H1 (cell line): ENCODE measurements around the gene SLC8A1. TPM values are rescaled to one million over a fixed set of nuclear protein-coding genes. Genes with fewer than 3 reads are reported as not detected.

ENCODE experiments used
- TAF1 ChIP-seq: IDR thresholded peaks from 2 replicates; pipeline ENCODE4 v1.6.1; 2011; ENCODE audit warnings: mild to moderate bottlenecking, low read depth, low read length
- polyA plus RNA-seq, 7 experiments: library from polyadenylated mRNA; depleted of rRNA in 3 of 7; stranded (reverse) in 5 of 7; unstranded in 2 of 7; fragments of >200 nt in 5 of 7; fragments of 200-250 nt in 2 of 7; gene quantifications; 1 replicate in 5 of 7; 2 replicates in 1 of 7; 4 replicates in 1 of 7; pipeline versions ENCODE4 v1.2.1 to v1.2.3, GENCODE V29; 2011 to 2013; ENCODE audit warnings: missing spikeins in 2 of 7, mixed read lengths in 2 of 7
- total RNA-seq: library from RNA; stranded (reverse); fragmentation: NEBNext Ultra II Directional; extraction: Animal tissue kit (Norgen Biotek cat#: 25700); gene quantifications from 2 replicates; pipeline ENCODE4 v1.2.1, GENCODE V29; 2021
- TF ChIP-seq, protein P1 (sequence below): fragments of 300-600 bp; sonication (generic); IDR thresholded peaks from 2 replicates; pipeline ENCODE4 v1.7.1; 2012; ENCODE audit warnings: low read length, moderate library complexity, mild to moderate bottlenecking, inconsistent platforms; ENCODE audit not compliant: insufficient replicate concordance

The SLC8A1 gene
- total and polyA plus RNA-seq, 2 of the 8 experiments (the other 6 are each of a cell fraction or from before 2014, with no cell fraction given), result 0.68 to 3.6 TPM

DNA sequence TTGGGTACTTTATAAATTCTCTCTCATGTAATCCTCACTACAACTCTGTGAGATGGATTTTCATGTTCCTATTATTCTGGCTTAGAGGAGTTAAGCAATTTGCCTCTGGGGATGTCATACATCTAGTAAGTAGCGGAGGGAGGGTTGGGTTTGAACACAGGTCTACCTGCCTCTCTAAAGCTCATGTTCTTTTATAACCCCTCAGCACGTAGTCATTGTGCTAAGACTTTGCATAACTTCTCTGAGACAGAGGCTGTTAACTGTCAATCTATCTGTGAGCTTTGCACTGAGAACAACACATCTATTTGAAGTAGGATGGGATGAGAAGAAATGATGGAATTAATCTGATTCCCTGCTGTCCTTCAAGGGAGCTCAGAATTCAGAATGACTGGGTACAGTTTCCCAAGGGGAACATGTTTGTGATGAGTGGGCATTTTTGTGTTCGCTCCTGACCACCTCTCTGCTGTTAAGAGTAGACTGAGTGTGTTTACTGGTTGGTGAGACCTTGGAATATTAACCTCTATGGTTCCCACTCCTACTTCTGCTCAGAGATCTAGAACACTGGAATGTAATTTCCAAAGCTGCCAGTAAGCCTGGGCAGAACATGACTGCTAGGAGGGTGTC lies 320.7 kb downstream of the SLC8A1 start (continued):
- TF ChIP-seq, protein P1, sequence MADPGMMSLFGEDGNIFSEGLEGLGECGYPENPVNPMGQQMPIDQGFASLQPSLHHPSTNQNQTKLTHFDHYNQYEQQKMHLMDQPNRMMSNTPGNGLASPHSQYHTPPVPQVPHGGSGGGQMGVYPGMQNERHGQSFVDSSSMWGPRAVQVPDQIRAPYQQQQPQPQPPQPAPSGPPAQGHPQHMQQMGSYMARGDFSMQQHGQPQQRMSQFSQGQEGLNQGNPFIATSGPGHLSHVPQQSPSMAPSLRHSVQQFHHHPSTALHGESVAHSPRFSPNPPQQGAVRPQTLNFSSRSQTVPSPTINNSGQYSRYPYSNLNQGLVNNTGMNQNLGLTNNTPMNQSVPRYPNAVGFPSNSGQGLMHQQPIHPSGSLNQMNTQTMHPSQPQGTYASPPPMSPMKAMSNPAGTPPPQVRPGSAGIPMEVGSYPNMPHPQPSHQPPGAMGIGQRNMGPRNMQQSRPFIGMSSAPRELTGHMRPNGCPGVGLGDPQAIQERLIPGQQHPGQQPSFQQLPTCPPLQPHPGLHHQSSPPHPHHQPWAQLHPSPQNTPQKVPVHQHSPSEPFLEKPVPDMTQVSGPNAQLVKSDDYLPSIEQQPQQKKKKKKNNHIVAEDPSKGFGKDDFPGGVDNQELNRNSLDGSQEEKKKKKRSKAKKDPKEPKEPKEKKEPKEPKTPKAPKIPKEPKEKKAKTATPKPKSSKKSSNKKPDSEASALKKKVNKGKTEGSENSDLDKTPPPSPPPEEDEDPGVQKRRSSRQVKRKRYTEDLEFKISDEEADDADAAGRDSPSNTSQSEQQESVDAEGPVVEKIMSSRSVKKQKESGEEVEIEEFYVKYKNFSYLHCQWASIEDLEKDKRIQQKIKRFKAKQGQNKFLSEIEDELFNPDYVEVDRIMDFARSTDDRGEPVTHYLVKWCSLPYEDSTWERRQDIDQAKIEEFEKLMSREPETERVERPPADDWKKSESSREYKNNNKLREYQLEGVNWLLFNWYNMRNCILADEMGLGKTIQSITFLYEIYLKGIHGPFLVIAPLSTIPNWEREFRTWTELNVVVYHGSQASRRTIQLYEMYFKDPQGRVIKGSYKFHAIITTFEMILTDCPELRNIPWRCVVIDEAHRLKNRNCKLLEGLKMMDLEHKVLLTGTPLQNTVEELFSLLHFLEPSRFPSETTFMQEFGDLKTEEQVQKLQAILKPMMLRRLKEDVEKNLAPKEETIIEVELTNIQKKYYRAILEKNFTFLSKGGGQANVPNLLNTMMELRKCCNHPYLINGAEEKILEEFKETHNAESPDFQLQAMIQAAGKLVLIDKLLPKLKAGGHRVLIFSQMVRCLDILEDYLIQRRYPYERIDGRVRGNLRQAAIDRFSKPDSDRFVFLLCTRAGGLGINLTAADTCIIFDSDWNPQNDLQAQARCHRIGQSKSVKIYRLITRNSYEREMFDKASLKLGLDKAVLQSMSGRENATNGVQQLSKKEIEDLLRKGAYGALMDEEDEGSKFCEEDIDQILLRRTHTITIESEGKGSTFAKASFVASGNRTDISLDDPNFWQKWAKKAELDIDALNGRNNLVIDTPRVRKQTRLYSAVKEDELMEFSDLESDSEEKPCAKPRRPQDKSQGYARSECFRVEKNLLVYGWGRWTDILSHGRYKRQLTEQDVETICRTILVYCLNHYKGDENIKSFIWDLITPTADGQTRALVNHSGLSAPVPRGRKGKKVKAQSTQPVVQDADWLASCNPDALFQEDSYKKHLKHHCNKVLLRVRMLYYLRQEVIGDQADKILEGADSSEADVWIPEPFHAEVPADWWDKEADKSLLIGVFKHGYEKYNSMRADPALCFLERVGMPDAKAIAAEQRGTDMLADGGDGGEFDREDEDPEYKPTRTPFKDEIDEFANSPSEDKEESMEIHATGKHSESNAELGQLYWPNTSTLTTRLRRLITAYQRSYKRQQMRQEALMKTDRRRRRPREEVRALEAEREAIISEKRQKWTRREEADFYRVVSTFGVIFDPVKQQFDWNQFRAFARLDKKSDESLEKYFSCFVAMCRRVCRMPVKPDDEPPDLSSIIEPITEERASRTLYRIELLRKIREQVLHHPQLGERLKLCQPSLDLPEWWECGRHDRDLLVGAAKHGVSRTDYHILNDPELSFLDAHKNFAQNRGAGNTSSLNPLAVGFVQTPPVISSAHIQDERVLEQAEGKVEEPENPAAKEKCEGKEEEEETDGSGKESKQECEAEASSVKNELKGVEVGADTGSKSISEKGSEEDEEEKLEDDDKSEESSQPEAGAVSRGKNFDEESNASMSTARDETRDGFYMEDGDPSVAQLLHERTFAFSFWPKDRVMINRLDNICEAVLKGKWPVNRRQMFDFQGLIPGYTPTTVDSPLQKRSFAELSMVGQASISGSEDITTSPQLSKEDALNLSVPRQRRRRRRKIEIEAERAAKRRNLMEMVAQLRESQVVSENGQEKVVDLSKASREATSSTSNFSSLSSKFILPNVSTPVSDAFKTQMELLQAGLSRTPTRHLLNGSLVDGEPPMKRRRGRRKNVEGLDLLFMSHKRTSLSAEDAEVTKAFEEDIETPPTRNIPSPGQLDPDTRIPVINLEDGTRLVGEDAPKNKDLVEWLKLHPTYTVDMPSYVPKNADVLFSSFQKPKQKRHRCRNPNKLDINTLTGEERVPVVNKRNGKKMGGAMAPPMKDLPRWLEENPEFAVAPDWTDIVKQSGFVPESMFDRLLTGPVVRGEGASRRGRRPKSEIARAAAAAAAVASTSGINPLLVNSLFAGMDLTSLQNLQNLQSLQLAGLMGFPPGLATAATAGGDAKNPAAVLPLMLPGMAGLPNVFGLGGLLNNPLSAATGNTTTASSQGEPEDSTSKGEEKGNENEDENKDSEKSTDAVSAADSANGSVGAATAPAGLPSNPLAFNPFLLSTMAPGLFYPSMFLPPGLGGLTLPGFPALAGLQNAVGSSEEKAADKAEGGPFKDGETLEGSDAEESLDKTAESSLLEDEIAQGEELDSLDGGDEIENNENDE, result no peak
- TF ChIP-seq TAF1, result no peak
